ACC112 (cell line): ENCODE measurements around the gene DNAH8.

ENCODE experiments used
- H2AFZ ChIP-seq: fragments of 200-600 bp; sonication (generic); one replicate; pipeline ENCODE4 v1.6.0; 2017; ENCODE audit warnings: antibody characterized with exemption, low read length; ENCODE audit not compliant: unreplicated experiment
- H3K27ac ChIP-seq: fragments of 200-600 bp; sonication (generic); 2 replicates; pipeline ENCODE4 v1.5.1; 2014; ENCODE audit warnings: low read depth, mild to moderate bottlenecking, antibody characterized with exemption, low read length, moderate library complexity
- H3K27me3 ChIP-seq: fragments of 200-600 bp; sonication (generic); 2 replicates; pipeline ENCODE4 v1.6.1; 2014; ENCODE audit warnings: mild to moderate bottlenecking, antibody characterized with exemption, low read length, moderate library complexity, mixed read lengths; ENCODE audit not compliant: insufficient read depth
- H3K36me3 ChIP-seq: fragments of 200-600 bp; sonication (generic); 2 replicates; pipeline ENCODE4 v1.6.1; 2016; ENCODE audit warnings: mild to moderate bottlenecking, antibody characterized with exemption, low read length, moderate library complexity, mixed read lengths; ENCODE audit not compliant: insufficient read depth
- H3K4me1 ChIP-seq: fragments of 200-600 bp; sonication (generic); one replicate; pipeline ENCODE4 v1.6.1; 2016; ENCODE audit warnings: low read length, mixed read lengths; ENCODE audit not compliant: insufficient read depth, unreplicated experiment, control insufficient read depth
- H3K4me3 ChIP-seq: fragments of 200-600 bp; sonication (generic); 2 replicates; pipeline ENCODE4 v1.5.1; 2014; ENCODE audit warnings: mild to moderate bottlenecking, low read depth, low read length
- H3K79me2 ChIP-seq: fragments of 200-600 bp; sonication (generic); one replicate; pipeline ENCODE4 v1.6.0; 2016; ENCODE audit warnings: low read length; ENCODE audit not compliant: control insufficient read depth, unreplicated experiment, insufficient read depth

DNAH8 gene

DNA sequence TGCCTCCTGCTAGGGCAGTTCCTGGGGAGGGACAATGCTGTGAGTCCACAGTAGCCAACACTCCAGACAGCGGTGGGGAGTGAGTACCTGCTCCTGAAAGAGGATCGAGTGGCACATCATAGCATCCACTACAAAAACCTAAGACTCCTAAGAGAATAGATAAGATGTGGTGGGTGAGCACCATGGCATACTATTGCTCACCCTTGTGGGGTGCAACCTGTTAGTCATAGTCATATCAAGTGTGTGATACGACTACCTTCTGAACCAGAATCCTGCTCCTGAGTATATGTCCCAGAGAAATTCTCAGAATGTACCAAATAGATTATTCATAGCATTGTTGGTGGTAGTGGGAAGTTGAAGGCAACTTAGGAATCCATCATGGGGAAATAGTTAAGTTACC, 270.7 kb downstream of the DNAH8 start:
- Histone ChIP-seq H3K79me2 (no peaks in the 10 kb centered on the region), H2AFZ (no peak overlapping the region), H3K27me3 (peaks cover 90% of the 10 kb centered on the region), H3K4me1 (no peaks in the 10 kb centered on the region), H3K27ac (no peak overlapping the region), H3K4me3 (no peak overlapping the region), H3K36me3 (no peaks in the 10 kb centered on the region)

DNA sequence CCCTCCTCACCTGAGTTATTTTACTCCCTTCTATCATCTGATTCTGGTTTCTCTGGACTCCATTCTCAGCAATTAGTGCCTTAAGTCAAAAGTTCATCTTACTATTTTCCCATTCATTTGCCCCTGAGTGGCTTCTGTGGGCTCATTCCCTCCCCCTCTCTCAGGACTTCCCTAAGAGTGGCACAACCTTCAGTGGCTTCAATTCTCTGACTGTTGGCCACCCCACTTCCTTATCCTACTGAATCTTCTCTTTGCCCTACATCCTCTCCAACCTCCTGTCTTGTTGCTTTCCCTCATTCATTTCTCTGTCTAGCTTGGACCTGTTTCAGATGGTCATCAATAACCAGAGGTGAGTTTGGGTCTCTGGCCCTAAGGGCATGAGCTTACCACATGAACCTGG, 272.4 kb downstream of the DNAH8 start:
- H2AFZ ChIP-seq: no peak overlapping the region
- H3K79me2 ChIP-seq: no peaks in the 10 kb centered on the region
- H3K36me3 ChIP-seq: no peaks in the 10 kb centered on the region
- H3K4me3 ChIP-seq: no peak overlapping the region
- H3K4me1 ChIP-seq: no peaks in the 10 kb centered on the region
- H3K27ac ChIP-seq: no peak overlapping the region
- peaks cover 89% of the 10 kb centered on the region for H3K27me3 ChIP-seq

DNA sequence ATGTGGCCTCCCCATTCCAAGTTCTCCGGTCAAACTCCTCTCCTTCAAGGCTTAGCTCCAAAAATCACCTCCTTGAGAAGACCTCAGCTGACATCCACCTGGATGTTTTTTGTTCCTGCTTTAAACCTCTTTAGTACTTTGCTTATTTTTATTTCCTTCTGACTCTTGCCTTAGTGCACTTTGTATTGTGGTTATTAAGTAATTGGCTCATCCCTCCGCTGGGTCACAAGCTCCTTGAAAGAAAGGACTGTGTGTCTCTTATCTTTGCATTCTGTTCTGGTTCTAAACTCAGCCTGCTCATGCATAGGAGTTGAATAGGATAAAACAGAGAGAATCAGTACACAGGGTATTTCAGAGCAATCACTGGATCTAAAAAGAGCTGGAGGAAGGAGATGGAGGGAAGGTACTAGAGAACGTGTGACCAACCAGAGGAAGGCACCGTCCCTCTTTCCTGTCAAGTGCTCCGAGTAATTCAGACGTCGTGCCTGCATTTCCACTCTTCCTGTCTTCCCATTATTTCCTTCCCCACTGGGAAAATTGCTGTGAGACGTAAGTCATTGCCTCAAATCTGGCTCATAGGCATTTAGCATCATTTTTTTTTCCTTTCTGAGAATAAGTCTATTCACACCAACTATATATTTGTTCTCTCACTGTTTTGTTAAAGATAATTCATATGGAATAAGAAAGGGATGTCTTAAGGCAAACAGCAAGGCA, 273.8 kb downstream of the DNAH8 start:
- Histone ChIP-seq H3K27me3 (peaks cover 84% of the 10 kb centered on the region), H3K36me3 (no peaks in the 10 kb centered on the region), H3K79me2 (no peaks in the 10 kb centered on the region), H3K4me3 (no peak overlapping the region), H3K27ac (no peak overlapping the region), H3K4me1 (no peaks in the 10 kb centered on the region), H2AFZ (no peak overlapping the region)

DNA sequence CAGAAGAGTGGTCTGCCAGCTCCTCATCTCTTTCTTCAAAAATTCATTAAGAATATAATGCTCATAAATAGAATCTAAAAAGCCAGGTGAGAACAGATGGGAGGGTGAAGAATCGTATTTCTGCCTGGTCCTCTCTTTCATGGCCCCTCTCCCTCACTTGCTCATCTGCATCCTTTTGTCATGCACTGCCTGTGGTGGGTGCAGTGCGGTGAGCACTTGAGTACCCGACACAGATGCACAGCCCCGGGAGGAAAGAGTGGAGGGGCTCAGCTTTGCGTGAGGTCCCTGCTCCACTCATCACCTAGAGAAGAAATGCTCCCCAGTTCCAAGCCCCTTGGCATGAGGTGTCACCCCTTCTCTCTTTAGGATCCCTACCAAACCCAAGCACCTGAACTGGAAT, 275.4 kb downstream of the DNAH8 start:
- Histone ChIP-seq H3K27me3 (peaks cover 83% of the 10 kb centered on the region), H3K27ac (no peak overlapping the region), H3K4me3 (no peak overlapping the region), H3K79me2 (no peaks in the 10 kb centered on the region), H2AFZ (no peak overlapping the region), H3K36me3 (no peaks in the 10 kb centered on the region), H3K4me1 (no peaks in the 10 kb centered on the region)

DNA sequence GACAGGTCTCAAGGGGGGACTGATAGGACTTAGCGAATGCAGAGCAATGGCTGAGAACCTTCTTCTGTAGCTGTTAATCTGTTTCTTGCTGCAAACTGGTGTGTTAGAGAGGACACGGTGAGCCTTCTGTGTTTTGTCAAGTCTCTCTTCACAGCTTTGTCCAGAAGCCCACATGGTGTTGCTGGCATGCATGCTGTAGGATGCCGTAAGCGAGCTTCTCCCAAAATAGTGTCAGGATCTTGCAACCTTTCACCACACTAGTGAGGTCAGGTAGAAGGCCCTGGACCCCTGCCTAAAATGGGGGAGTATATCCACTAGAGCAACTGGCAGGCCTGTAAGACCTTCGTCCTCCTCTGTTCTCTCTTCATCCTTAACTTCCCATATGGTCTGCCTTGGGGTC, 281.6 kb downstream of the DNAH8 start:
- Histone ChIP-seq H3K27me3 (peaks cover 74% of the 10 kb centered on the region), H3K79me2 (no peaks in the 10 kb centered on the region), H3K27ac (no peak overlapping the region), H2AFZ (no peak overlapping the region), H3K4me3 (no peak overlapping the region), H3K4me1 (no peaks in the 10 kb centered on the region), H3K36me3 (no peaks in the 10 kb centered on the region)

DNA sequence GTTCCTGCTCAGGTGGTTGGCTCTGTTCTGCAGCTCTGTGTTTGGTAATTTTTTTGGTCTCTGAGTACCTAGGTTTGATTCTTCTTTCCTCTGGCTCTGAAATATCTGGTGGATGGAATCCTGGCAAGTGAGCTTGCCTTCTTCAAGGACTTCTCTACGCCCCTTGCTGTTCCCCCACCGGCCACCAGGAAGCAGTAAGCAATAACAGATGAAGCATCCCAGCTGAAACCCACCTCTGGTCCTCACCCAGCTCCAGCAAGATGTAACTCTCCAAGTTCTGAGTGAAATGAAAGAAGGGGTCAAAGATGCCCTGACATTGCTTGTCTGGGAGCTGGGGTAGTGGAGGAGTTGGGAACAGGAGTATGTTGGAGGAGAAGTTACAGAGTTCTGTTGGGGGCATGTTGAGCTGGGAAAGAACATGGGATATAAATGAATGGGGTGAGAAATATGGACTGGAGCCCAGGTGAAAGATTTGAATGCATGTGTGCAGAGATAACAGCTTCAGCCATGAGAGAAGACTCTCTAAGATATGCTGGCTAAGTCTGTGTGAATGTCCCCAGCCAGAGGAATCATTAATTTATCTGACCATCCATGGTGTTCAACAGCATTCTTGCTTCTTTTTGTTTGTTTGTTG, 282.1 kb downstream of the DNAH8 start:
- Histone ChIP-seq H3K4me3 (no peak overlapping the region), H3K27me3 (peaks cover 79% of the 10 kb centered on the region), H3K27ac (no peak overlapping the region), H2AFZ (no peak overlapping the region), H3K79me2 (no peaks in the 10 kb centered on the region), H3K36me3 (no peaks in the 10 kb centered on the region), H3K4me1 (no peaks in the 10 kb centered on the region)

DNA sequence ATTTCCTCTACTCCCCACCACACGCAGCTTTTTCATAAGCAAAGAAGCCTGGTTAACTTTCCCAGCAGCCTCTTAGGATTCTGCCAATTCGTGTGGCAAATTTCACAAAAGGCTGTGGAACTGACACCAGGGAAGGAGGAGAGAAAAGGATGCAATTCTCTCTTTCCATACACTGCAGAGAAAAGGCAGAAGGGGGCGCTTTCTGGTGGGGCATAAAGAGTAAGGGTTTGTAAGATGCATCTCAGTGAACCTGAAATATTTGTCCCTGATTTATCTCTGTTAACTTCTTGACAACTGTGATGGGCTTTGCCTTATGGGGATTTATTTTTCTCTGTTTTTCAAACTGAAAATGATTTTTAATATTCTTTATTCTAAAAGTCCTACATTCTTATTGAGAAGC, 288.0 kb downstream of the DNAH8 start:
- Histone ChIP-seq H3K27me3 (peaks cover 80% of the 10 kb centered on the region), H3K4me1 (no peaks in the 10 kb centered on the region), H2AFZ (no peak overlapping the region), H3K79me2 (no peaks in the 10 kb centered on the region), H3K4me3 (no peak overlapping the region), H3K27ac (no peak overlapping the region), H3K36me3 (no peaks in the 10 kb centered on the region)

DNA sequence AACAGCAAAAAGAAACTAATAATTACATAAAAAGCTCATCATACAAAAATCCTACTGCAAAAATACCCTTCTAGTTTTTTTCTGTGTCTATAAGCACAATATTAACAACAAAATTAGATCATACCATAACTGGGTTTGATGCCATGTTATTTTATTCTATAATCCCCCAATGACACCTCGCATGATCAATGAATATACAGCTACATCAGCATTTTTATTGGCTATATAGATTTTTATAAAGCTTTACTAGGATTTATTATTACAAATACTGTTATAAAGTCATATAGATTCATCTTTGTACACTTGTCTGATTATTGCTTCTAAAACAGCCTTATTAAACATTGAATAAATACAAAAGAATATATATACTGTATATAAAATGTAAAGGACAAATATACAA, 288.4 kb downstream of the DNAH8 start:
- Histone ChIP-seq H3K79me2 (no peaks in the 10 kb centered on the region), H3K4me1 (no peaks in the 10 kb centered on the region), H3K27ac (no peak overlapping the region), H3K36me3 (no peaks in the 10 kb centered on the region), H2AFZ (no peak overlapping the region), H3K4me3 (no peak overlapping the region), H3K27me3 (peaks cover 82% of the 10 kb centered on the region)

DNA sequence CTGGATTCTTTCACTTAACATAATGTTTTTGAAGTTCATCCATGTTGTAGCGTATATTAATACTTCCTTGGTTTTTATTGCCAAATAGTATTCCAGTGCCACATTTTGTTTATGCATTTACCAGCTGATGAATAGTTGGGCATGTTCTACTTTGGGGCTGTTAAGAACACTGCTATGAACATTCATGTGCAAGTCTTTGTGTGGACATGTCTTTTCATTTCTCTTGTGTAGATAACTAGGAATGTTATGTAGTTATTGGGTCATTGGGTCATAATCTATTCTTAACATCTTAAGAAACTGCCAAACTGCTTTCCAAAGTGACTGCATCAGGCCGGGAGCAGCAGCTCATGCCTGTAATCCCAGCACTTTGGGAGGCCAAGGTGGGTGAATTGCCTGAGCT, 289.7 kb downstream of the DNAH8 start:
- Histone ChIP-seq H3K27ac (no peak overlapping the region), H3K4me3 (no peak overlapping the region), H3K36me3 (no peaks in the 10 kb centered on the region), H3K4me1 (no peaks in the 10 kb centered on the region), H3K79me2 (no peaks in the 10 kb centered on the region), H3K27me3 (peaks cover 79% of the 10 kb centered on the region), H2AFZ (no peak overlapping the region)

DNA sequence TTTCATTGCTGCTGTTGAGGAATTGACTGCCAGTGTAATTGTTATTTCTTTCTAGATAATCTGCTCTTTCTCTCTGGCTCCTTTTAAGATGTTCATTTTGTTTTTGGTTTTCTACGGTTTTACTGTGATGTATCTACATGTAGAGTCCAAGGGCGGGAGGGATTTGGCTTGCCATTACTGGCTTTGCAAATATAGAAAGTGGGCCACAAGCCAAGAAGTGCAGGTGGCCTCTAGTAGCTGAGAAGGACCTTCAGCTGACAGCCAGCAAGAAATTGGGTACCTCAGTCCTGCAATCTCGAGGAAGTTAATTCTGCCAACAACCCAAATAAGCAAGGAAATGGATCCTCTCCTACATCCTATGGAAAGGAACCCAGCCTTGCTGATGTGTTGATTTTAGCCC, 290.7 kb downstream of the DNAH8 start:
- Histone ChIP-seq H2AFZ (no peak overlapping the region), H3K36me3 (no peaks in the 10 kb centered on the region), H3K4me1 (no peaks in the 10 kb centered on the region), H3K4me3 (no peak overlapping the region), H3K79me2 (no peaks in the 10 kb centered on the region), H3K27ac (no peak overlapping the region), H3K27me3 (peaks cover 77% of the 10 kb centered on the region)

DNA sequence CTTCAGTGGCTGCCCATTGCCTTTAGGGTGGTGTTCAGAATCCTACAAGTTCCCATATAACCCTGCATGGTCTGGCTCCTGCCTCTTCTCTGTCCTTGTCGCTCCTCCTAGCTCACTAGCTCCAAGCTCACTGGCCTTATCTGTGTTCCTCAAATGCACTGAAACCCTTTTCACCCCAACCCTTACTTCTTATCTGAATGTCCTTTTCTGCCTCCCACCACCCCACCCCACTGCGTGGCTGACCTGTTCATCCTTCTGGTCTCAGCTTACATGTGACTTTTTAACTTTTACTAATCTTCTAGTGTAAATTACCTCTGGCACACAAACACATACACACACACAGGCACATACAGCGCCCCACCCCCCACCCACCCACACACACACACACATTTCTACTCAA, 292.5 kb downstream of the DNAH8 start:
- Histone ChIP-seq H3K79me2 (no peaks in the 10 kb centered on the region), H2AFZ (no peak overlapping the region), H3K36me3 (no peaks in the 10 kb centered on the region), H3K27me3 (peaks cover 73% of the 10 kb centered on the region), H3K4me1 (no peaks in the 10 kb centered on the region), H3K4me3 (no peak overlapping the region), H3K27ac (no peak overlapping the region)
